ENCODE results near the gene SERINC5. TPM values are rescaled to one million over a fixed set of nuclear protein-coding genes. Genes with fewer than 3 reads are reported as not detected.
A peak's percentile ranks its signal among the peaks of the same experiment; 100 is the strongest.

SERINC5 gene
- total and polyA plus RNA-seq, 2 of the 4 experiments (the other 2 are of a cell fraction), result 5.0 to 8.1 TPM

- H4K20me1 ChIP-seq (ENCODE audit: insufficient read depth, low read length), result no peaks in the 10 kb centered on the region
- ATAC-seq (ENCODE audit: low read depth) (peak; percentile 24), DNase-seq (peak; percentile 61)
- no peaks in the 10 kb centered on the region for H3K9me1 ChIP-seq (ENCODE audit: insufficient read depth, low read length)
- H3K4me2 ChIP-seq (ENCODE audit: low read depth, low read length), result no peak overlapping the region
- no peaks in the 10 kb centered on the region; the same call in 1 of the 2 replicates for H3K9me3 ChIP-seq (ENCODE audit: control insufficient read depth, insufficient read depth, low read length)
- H3K79me1 ChIP-seq (ENCODE audit: low read depth in 1 of 2, low read length in 2 of 2), result peaks cover 6 to 18% of the 10 kb centered on the region in 2 experiments; a peak in 2 of 4 replicates
- H3K36me3 ChIP-seq (ENCODE audit: control insufficient read depth, insufficient read depth, low read length), result no peaks in the 10 kb centered on the region
- no peak overlapping the region for H2AK5ac ChIP-seq (ENCODE audit: low read depth, low read length)
- in situ Hi-C loops (cut with MboI; ENCODE audit: low sequenced_read_pairs) (no loop called here), intact Hi-C loops (cut with micrococcal nuclease) (no loop called here), dilution Hi-C loops (cut with HindIII; ENCODE audit: low sequenced_read_pairs, unreplicated experiment) (no loop called here)
- no peak overlapping the region for H3K56ac ChIP-seq (ENCODE audit: extremely low read depth, insufficient read depth, low read length)
- no peak overlapping the region for H3K4ac ChIP-seq (ENCODE audit: low read depth, low read length)
- H2BK20ac ChIP-seq (ENCODE audit: low read depth, low read length), result no peak overlapping the region
- no peak overlapping the region; the same call in 2 of the 3 replicates for H2BK15ac ChIP-seq (ENCODE audit: low read depth, low read length)
- no peak overlapping the region for H4K5ac ChIP-seq (ENCODE audit: low read depth, low read length)
- no peak overlapping the region for H4K8ac ChIP-seq (ENCODE audit: low read depth in 2 of 2, low read length in 2 of 2)
- H2BK120ac ChIP-seq (ENCODE audit: low read depth, low read length), result no peak overlapping the region
- H4K91ac ChIP-seq (ENCODE audit: insufficient read depth, low read depth, low read length), result no peak overlapping the region
- H3K27ac ChIP-seq (ENCODE audit: insufficient read depth, low read length), result no peak overlapping the region
- H3K27me3 ChIP-seq (ENCODE audit: control insufficient read depth, insufficient read depth, low read length), result no peaks in the 10 kb centered on the region
- 0 out of 2 replicates have a peak overlapping the region, but pooled peaks have one; percentile 14 for H3K23ac ChIP-seq (ENCODE audit: low read depth, low read length)
- no peak overlapping the region for H2AFZ ChIP-seq (replicated peaks; ENCODE audit: low read length, poor library complexity)
- ChIA-PET CTCF (interaction anchor here (0.6 kb wide), 1 partner anchor 203 kb away, joined by 4 read pairs; no protein-coding TSS in a partner anchor), POLR2A (ENCODE audit: unreplicated experiment) (no interaction called here)
- H2AK9ac ChIP-seq (replicated peaks; ENCODE audit: low read depth, low read length, poor library complexity), result no peak overlapping the region
- H2BK5ac ChIP-seq (ENCODE audit: low read depth, low read length, poor library complexity, severe bottlenecking), result no peak overlapping the region
- BruUV-seq (replicated peaks), result no TSS peak
- no peak overlapping the region for H3K18ac ChIP-seq (ENCODE audit: low read depth, low read length)
- H3K4me3 ChIP-seq (ENCODE audit: insufficient read depth, low read depth, low read length), result no peak overlapping the region
- peaks cover 6% of the 10 kb centered on the region for H3K4me1 ChIP-seq (ENCODE audit: control insufficient read depth, insufficient read depth, low read length)
- H3K9ac ChIP-seq (ENCODE audit: low read depth, low read length), result no peak overlapping the region
- no peak overlapping the region for H3K14ac ChIP-seq (replicated peaks; ENCODE audit: low read depth, low read length)
- no CpG with 5 or more reads among the region's 8 CpGs for whole genome bisulfite sequencing, 2 experiments (ENCODE audit: extremely low coverage in 2 of 2, insufficient read length in 1 of 2)
- no peak for TF ChIP-seq POLR2A (IDR thresholded peaks at IDR 0.05; ENCODE audit: low read depth, low read length)
- TF ChIP-seq RFX5 (IDR thresholded peaks at IDR 0.05; ENCODE audit: low read depth, low read length), result no peak
- no peak for TF ChIP-seq SMC3 (IDR thresholded peaks at IDR 0.05; ENCODE audit: low read depth, low read length)
- no peak for TF ChIP-seq RAD21 (IDR thresholded peaks at IDR 0.05; ENCODE audit: low read length)
- TF ChIP-seq RCOR1 (IDR thresholded peaks at IDR 0.05; ENCODE audit: insufficient replicate concordance, low read length), result no peak
- TF ChIP-seq CHD1 (IDR thresholded peaks at IDR 0.05; ENCODE audit: low read depth, low read length), result no peak
- TF ChIP-seq MXI1 (IDR thresholded peaks at IDR 0.05; ENCODE audit: borderline replicate concordance, low read depth, low read length), result no peak
- no peak for TF ChIP-seq CEBPB (IDR thresholded peaks at IDR 0.05; ENCODE audit: low read depth, low read length)
- no peak for TF ChIP-seq BHLHE40 (IDR thresholded peaks at IDR 0.05; ENCODE audit: low read depth, low read length)
- no peak for TF ChIP-seq USF2 (IDR thresholded peaks at IDR 0.05; ENCODE audit: low read depth, low read length)
- no peak for TF ChIP-seq MAZ (IDR thresholded peaks at IDR 0.05; ENCODE audit: borderline replicate concordance, low read depth, low read length)
- no peak for TF ChIP-seq FOS (IDR thresholded peaks at IDR 0.05; ENCODE audit: low read depth, low read length)
- no peak for TF ChIP-seq ELK1 (IDR thresholded peaks at IDR 0.05; ENCODE audit: borderline replicate concordance, low read depth, low read length)
- no peak for TF ChIP-seq CTCF (conservative IDR thresholded peaks at IDR 0.05; ENCODE audit: low read depth, low read length)
These were observed 16.8 kb downstream of the SERINC5 start for GRCh38 chr5:80238778-80239679.
